Measurements from ENCODE around the gene ENOX2. TPM values are rescaled to one million over a fixed set of nuclear protein-coding genes. Genes with fewer than 3 reads are reported as not detected.
"Not testable (repeated sequence)": the region's sequence is repeated elsewhere in the genome, so short reads cannot be mapped to it uniquely, and the experiment has no call there.

Gene ENOX2
- total and polyA plus RNA-seq, 2 experiments from 2014 or later = 8.7 to 9.0 TPM

DNA sequence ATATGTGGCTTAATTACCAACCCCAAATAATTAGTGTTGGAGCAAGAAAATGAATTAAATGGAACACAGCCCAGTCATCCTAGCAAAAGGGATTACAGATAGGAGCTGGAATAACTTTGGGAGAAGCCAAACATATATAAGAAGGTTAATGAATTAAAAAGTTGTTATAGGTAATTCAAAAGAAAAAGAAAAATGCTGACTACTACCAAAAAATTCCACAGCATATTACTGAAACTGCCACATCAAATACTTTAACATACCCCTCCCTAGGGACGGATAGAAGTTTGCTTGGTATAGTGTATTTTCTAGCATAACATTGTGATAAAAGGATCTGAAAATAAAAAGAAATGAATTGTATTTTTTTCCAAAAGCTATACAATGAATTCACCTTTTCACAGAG lies 99.5 kb downstream of the ENOX2 start:
- H3K4me3 ChIP-seq = no peak overlapping the region
- H3K36me3 ChIP-seq (replicated peaks; ENCODE audit: insufficient read depth, low read depth) = no peaks in the 10 kb centered on the region
- WGBS (ENCODE audit: low lambda C conversion rate, missing lambda C conversion rate) = 71% methylated on average over 1 of the region's 1 CpG
- H3K79me2 ChIP-seq = no peaks in the 10 kb centered on the region
- H2AFZ ChIP-seq = no peak overlapping the region
- TF ChIP-seq, protein P1, sequence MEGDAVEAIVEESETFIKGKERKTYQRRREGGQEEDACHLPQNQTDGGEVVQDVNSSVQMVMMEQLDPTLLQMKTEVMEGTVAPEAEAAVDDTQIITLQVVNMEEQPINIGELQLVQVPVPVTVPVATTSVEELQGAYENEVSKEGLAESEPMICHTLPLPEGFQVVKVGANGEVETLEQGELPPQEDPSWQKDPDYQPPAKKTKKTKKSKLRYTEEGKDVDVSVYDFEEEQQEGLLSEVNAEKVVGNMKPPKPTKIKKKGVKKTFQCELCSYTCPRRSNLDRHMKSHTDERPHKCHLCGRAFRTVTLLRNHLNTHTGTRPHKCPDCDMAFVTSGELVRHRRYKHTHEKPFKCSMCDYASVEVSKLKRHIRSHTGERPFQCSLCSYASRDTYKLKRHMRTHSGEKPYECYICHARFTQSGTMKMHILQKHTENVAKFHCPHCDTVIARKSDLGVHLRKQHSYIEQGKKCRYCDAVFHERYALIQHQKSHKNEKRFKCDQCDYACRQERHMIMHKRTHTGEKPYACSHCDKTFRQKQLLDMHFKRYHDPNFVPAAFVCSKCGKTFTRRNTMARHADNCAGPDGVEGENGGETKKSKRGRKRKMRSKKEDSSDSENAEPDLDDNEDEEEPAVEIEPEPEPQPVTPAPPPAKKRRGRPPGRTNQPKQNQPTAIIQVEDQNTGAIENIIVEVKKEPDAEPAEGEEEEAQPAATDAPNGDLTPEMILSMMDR (IDR thresholded peaks at IDR 0.05; ENCODE audit: poor library complexity) = no peak
- TF ChIP-seq EZH2 (IDR thresholded peaks at IDR 0.05; ENCODE audit: borderline replicate concordance) (no peak), EZH2phosphoT487 (IDR thresholded peaks at IDR 0.05; ENCODE audit: low read depth, severe bottlenecking, unreplicated experiment) (no peak)
- no peaks in the 10 kb centered on the region for H4K20me1 ChIP-seq (ENCODE audit: insufficient read depth, poor library complexity, severe bottlenecking)
- no peaks in the 10 kb centered on the region for H3K4me1 ChIP-seq (ENCODE audit: insufficient read depth)
- H3K27ac ChIP-seq = no peak overlapping the region
- H3K9me3 ChIP-seq (ENCODE audit: low read depth) = no peaks in the 10 kb centered on the region
- H3K9me2 ChIP-seq (replicated peaks; ENCODE audit: insufficient read depth) = no peaks in the 10 kb centered on the region
- H3K27me3 ChIP-seq = no peaks in the 10 kb centered on the region
- H3K4me2 ChIP-seq = no peak overlapping the region
- no peak for DNase-seq (ENCODE audit: low spot score)

DNA sequence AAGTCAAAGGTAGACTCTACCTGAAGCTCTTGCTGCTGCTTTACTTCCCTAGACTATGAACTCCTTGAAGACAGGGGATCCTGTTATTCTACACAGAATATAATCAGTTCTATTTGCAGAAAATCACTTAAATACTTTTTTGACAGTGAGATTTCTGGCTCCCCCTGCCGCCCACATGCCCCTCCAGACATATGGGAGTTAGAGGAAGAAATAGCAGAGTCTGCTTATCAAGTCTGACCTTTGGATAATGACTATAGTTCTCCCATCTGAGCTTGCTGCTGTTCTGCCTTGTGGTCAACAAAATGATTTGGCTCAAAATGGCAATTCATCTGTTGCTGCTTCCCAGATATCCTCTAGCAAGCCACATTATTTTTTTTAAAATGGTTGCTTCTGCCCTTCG lies 101.1 kb downstream of the ENOX2 start:
- Histone ChIP-seq H3K27ac (no peak overlapping the region), H3K4me3 (no peak overlapping the region), H3K27me3 (no peaks in the 10 kb centered on the region), H3K4me2 (no peak overlapping the region), H3K79me2 (no peaks in the 10 kb centered on the region), H3K36me3 (replicated peaks; ENCODE audit: insufficient read depth, low read depth) (no peaks in the 10 kb centered on the region), H3K9me3 (ENCODE audit: low read depth) (no peaks in the 10 kb centered on the region), H2AFZ (no peak overlapping the region), H3K4me1 (ENCODE audit: insufficient read depth) (no peaks in the 10 kb centered on the region), H3K9me2 (replicated peaks; ENCODE audit: insufficient read depth) (no peaks in the 10 kb centered on the region), H4K20me1 (ENCODE audit: insufficient read depth, poor library complexity, severe bottlenecking) (no peaks in the 10 kb centered on the region)
- no peak for TF ChIP-seq EZH2 (IDR thresholded peaks at IDR 0.05; ENCODE audit: borderline replicate concordance)
- TF ChIP-seq, protein P1 (IDR thresholded peaks at IDR 0.05; ENCODE audit: poor library complexity) = peak; percentile 5
- no peak for TF ChIP-seq EZH2phosphoT487 (IDR thresholded peaks at IDR 0.05; ENCODE audit: low read depth, severe bottlenecking, unreplicated experiment)
- 66% methylated on average over 2 of the region's 2 CpGs for WGBS (ENCODE audit: low lambda C conversion rate, missing lambda C conversion rate)
- DNase-seq (ENCODE audit: low spot score) = peak; percentile 4

DNA sequence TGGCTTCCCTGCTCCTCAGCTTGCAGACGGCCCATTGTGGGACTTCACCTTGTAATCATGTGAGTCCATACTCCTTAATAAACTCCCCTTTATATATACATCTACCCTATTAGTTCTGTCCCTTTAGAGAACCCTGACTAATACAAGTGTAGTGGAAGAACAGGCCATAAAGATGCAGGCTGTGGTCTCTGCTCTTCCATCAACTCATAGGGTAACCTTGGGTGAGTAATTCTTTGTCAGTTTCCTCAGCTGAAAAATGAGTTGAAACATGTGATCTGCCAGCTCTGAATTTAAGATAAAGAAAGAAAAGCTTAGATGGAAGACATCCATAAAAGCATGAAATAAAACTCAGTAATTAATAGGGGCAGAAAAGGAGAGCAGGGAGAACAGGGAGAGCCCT lies 103.6 kb downstream of the ENOX2 start:
- no peak for DNase-seq (ENCODE audit: low spot score)
- no peaks in the 10 kb centered on the region for H3K79me2 ChIP-seq
- 85% methylated on average over 1 of the region's 1 CpG for WGBS (ENCODE audit: low lambda C conversion rate, missing lambda C conversion rate)
- no peaks in the 10 kb centered on the region for H4K20me1 ChIP-seq (ENCODE audit: insufficient read depth, poor library complexity, severe bottlenecking)
- no peaks in the 10 kb centered on the region for H3K9me2 ChIP-seq (replicated peaks; ENCODE audit: insufficient read depth)
- H3K4me2 ChIP-seq = no peak overlapping the region
- H3K27me3 ChIP-seq = no peaks in the 10 kb centered on the region
- H2AFZ ChIP-seq = no peak overlapping the region
- no peak for TF ChIP-seq EZH2phosphoT487 (IDR thresholded peaks at IDR 0.05; ENCODE audit: low read depth, severe bottlenecking, unreplicated experiment)
- TF ChIP-seq, protein P1 (IDR thresholded peaks at IDR 0.05; ENCODE audit: poor library complexity) = no peak
- no peak for TF ChIP-seq EZH2 (IDR thresholded peaks at IDR 0.05; ENCODE audit: borderline replicate concordance)
- no peaks in the 10 kb centered on the region for H3K4me1 ChIP-seq (ENCODE audit: insufficient read depth)
- H3K9me3 ChIP-seq (ENCODE audit: low read depth) = no peaks in the 10 kb centered on the region
- H3K27ac ChIP-seq = no peak overlapping the region
- H3K36me3 ChIP-seq (replicated peaks; ENCODE audit: insufficient read depth, low read depth) = no peaks in the 10 kb centered on the region
- no peak overlapping the region for H3K4me3 ChIP-seq

DNA sequence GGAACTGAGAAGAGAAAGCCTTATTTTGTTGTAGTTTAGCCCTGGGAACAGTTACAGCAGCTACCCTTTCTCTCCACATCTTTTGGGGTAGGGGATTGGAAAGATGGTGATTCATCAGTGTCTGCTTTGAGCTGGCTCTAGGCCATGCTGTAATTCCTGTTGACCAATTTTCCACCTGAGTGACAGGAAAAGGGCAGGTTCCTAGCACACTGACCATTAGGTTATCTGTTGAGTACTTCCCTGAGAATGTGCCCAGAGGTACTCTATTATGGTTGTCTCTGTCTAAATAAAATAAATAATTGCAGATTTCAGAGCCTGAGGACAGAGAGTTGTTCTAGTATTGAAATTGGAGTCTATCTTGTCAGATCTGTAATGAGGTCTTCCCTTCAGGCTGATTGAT lies 109.0 kb downstream of the ENOX2 start:
- no peaks in the 10 kb centered on the region for H3K9me2 ChIP-seq (replicated peaks; ENCODE audit: insufficient read depth)
- H4K20me1 ChIP-seq (ENCODE audit: insufficient read depth, poor library complexity, severe bottlenecking) = no peaks in the 10 kb centered on the region
- H3K27ac ChIP-seq = no peak overlapping the region
- H2AFZ ChIP-seq = no peak overlapping the region
- H3K36me3 ChIP-seq (replicated peaks; ENCODE audit: insufficient read depth, low read depth) = no peaks in the 10 kb centered on the region
- DNase-seq (ENCODE audit: low spot score) = no peak
- H3K9me3 ChIP-seq (ENCODE audit: low read depth) = no peaks in the 10 kb centered on the region
- H3K4me1 ChIP-seq (ENCODE audit: insufficient read depth) = no peaks in the 10 kb centered on the region
- no peak overlapping the region for H3K4me2 ChIP-seq
- no peaks in the 10 kb centered on the region for H3K79me2 ChIP-seq
- no peak overlapping the region for H3K4me3 ChIP-seq
- no peaks in the 10 kb centered on the region for H3K27me3 ChIP-seq
- TF ChIP-seq EZH2phosphoT487 (IDR thresholded peaks at IDR 0.05; ENCODE audit: low read depth, severe bottlenecking, unreplicated experiment) (no peak), EZH2 (IDR thresholded peaks at IDR 0.05; ENCODE audit: borderline replicate concordance) (no peak)
- TF ChIP-seq, protein P1 (IDR thresholded peaks at IDR 0.05; ENCODE audit: poor library complexity) = no peak

DNA sequence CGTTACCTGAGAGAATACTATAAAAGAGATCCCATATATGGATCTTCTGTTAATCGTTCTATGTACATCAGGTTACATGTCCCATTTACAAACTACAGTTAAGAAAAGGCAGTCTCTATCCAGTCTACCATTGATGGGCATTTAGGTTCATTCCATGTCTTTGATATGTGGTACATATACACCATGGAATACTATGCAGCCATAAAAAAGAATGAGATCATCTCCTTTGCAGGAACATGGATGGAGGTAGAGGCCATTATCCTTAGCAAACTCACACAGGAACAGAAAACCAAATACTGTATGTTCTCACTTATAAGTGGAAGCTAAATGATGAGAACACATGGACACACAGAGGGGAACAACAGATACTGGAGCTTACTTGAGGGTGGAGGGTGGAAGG lies 111.1 kb downstream of the ENOX2 start:
- 77% methylated on average over 2 of the region's 2 CpGs for WGBS (ENCODE audit: low lambda C conversion rate, missing lambda C conversion rate)
- not testable (repeated sequence) for H3K27me3 ChIP-seq; H3K4me2 ChIP-seq; H3K4me1 ChIP-seq (ENCODE audit: insufficient read depth); H3K9me2 ChIP-seq (replicated peaks; ENCODE audit: insufficient read depth); H3K27ac ChIP-seq; H3K4me3 ChIP-seq; H3K79me2 ChIP-seq; H2AFZ ChIP-seq; H3K9me3 ChIP-seq (ENCODE audit: low read depth); DNase-seq (ENCODE audit: low spot score); H4K20me1 ChIP-seq (ENCODE audit: insufficient read depth, poor library complexity, severe bottlenecking); H3K36me3 ChIP-seq (replicated peaks; ENCODE audit: insufficient read depth, low read depth)

Data from hepatocyte (in vitro differentiated cells).